ENCODE measurements around the gene CNTNAP3.
"Not testable (repeated sequence)": the region's sequence is repeated elsewhere in the genome, so short reads cannot be mapped to it uniquely, and the experiment has no call there.

CNTNAP3 gene

GRCh38 chr9:39028168-39028567 is 259.8 kb downstream of the CNTNAP3 start:
- DNase-seq (ENCODE audit: low spot score); H3K4me3 ChIP-seq; H3K27ac ChIP-seq: not testable (repeated sequence)

- not testable (repeated sequence) for H3K4me3 ChIP-seq; H3K27ac ChIP-seq; DNase-seq (ENCODE audit: low spot score)
Measured at GRCh38 chr9:39025911-39026588, 261.9 kb downstream of the CNTNAP3 start.
